Ammon's horn (tissue), 1 donor: ENCODE results near the gene OBSCN.

ENCODE experiments used
- DNase-seq: peaks from one replicate; pipeline ENCODE4 v3.0.0-alpha.2; 2016; ENCODE audit warnings: low spot score

Gene OBSCN

GRCh38 chr1:228403231-228403631 lies 195.4 kb downstream of the OBSCN start:
- DNase-seq, result no peak

- no peak for DNase-seq
Measured at GRCh38 chr1:228404107-228404720, 196.4 kb downstream of the OBSCN start.

GRCh38 chr1:228405200-228405978 lies 197.5 kb downstream of the OBSCN start:
- no peak for DNase-seq

- no peak for DNase-seq
Measured at GRCh38 chr1:228405979-228406228, 198.1 kb downstream of the OBSCN start.

- no peak for DNase-seq
Measured at GRCh38 chr1:228407106-228408040, 199.5 kb downstream of the OBSCN start.

- no peak for DNase-seq
Measured at GRCh38 chr1:228408041-228408868, 200.4 kb downstream of the OBSCN start.

- no peak for DNase-seq
Measured at GRCh38 chr1:228408869-228409805, 201.3 kb downstream of the OBSCN start.

- no peak for DNase-seq
Measured at GRCh38 chr1:228410015-228410414, 202.2 kb downstream of the OBSCN start.

- DNase-seq, result no peak
Measured at GRCh38 chr1:228410671-228411070, 202.8 kb downstream of the OBSCN start.

- no peak for DNase-seq
Measured at GRCh38 chr1:228411121-228411520, 203.3 kb downstream of the OBSCN start.

- DNase-seq, result no peak
Measured at GRCh38 chr1:228411548-228412430, 203.9 kb downstream of the OBSCN start.

- DNase-seq, result no peak
Measured at GRCh38 chr1:228413241-228414010, 205.6 kb downstream of the OBSCN start.

GRCh38 chr1:228414511-228415211 lies 206.8 kb downstream of the OBSCN start:
- DNase-seq, result no peak

GRCh38 chr1:228415221-228415620 lies 207.4 kb downstream of the OBSCN start:
- no peak for DNase-seq

- peak; percentile 59 for DNase-seq
Measured at GRCh38 chr1:228415853-228416216, 208.0 kb downstream of the OBSCN start.

GRCh38 chr1:228416217-228416933 lies 208.5 kb downstream of the OBSCN start, which contains the start of gene TRIM17:
Gene TRIM17 (minus strand): TSS chr1:228416861. CDS start chr1:228415072, 1,789 bp downstream.
- DNase-seq, result no peak

- DNase-seq, result no peak
Measured at GRCh38 chr1:228417061-228417460, 209.2 kb downstream of the OBSCN start.
